CD4-positive, alpha-beta T cell (primary cell): ENCODE data around the gene SMAD4. TPM values are rescaled to one million over a fixed set of nuclear protein-coding genes. Genes with fewer than 3 reads are reported as not detected.

Experiments used
- ATAC-seq: fragments of 200-7000 bp; cut with Tn5 transposase; one replicate; pipeline ENCODE4 v1.10.0; 2022; ENCODE audit warnings: mild to moderate bottlenecking; ENCODE audit not compliant: poor library complexity
- CTCF ChIA-PET: fragments of 350-600 bp; sonication (Branson Sonifier 250); formaldehyde crosslinking; loops from one replicate; lab custom pipeline; 2021; ENCODE audit warnings: antibody characterized with exemption, inconsistent platforms; lab: Charles Lee
- POLR2A ChIA-PET: fragments of 350-600 bp; sonication (Branson Sonifier 250); formaldehyde crosslinking; loops from one replicate; lab custom pipeline; 2021; ENCODE audit warnings: antibody characterized with exemption, inconsistent platforms; lab: Charles Lee
- DNase-seq, 14 experiments: peaks; one replicate each; pipeline ENCODE4 v3.0.0-alpha.2; 2013 to 2020; ENCODE audit warnings: mixed read lengths in 2 of 14
- H3K27ac ChIP-seq, 2 donors: one replicate each; pipeline versions ENCODE4 v1.5.1 to v1.7.0; 2013; ENCODE audit warnings: low read length in 2 of 2, low read depth in 1 of 2, mild to moderate bottlenecking in 1 of 2
- H3K27me3 ChIP-seq, 2 experiments: 1 replicate in 1 of 2; 2 replicates in 1 of 2; pipeline versions ENCODE4 v1.6.1 to v1.7.0; 2013; ENCODE audit warnings: low read length in 2 of 2, control low read depth in 1 of 2, mild to moderate bottlenecking in 1 of 2, moderate library complexity in 1 of 2; ENCODE audit not compliant: insufficient read depth in 2 of 2, control insufficient read depth in 1 of 2
- H3K36me3 ChIP-seq: one replicate; pipeline ENCODE4 v1.6.1; 2013; ENCODE audit warnings: low read length, control low read depth; ENCODE audit not compliant: insufficient read depth
- H3K4me1 ChIP-seq: one replicate; pipeline ENCODE4 v1.6.1; 2013; ENCODE audit warnings: low read length, control low read depth; ENCODE audit not compliant: insufficient read depth
- H3K4me3 ChIP-seq: one replicate; pipeline ENCODE4 v1.5.1; 2013; ENCODE audit warnings: mild to moderate bottlenecking, low read length, moderate library complexity
- H3K9me3 ChIP-seq, 2 experiments: 1 replicate in 1 of 2; 2 replicates in 1 of 2; pipeline versions ENCODE4 v1.6.1 to v1.7.0; 2013; ENCODE audit warnings: low read length in 2 of 2, mild to moderate bottlenecking in 2 of 2, control low read depth in 1 of 2, moderate library complexity in 1 of 2; ENCODE audit not compliant: control insufficient read depth in 1 of 2, insufficient read depth in 1 of 2
- H3K27ac Mint-ChIP-seq: one replicate; pipeline ENCODE4 v1.8.0; 2020; ENCODE audit warnings: mixed read lengths
- H3K27me3 Mint-ChIP-seq: one replicate; pipeline ENCODE4 v1.8.0; 2021; ENCODE audit warnings: mixed read lengths
- H3K36me3 Mint-ChIP-seq: one replicate; pipeline ENCODE4 v1.8.0; 2021; ENCODE audit warnings: low read depth, mixed read lengths
- H3K4me1 Mint-ChIP-seq: one replicate; pipeline ENCODE4 v1.8.0; 2021; ENCODE audit warnings: low read depth, mixed read lengths
- H3K4me3 Mint-ChIP-seq: one replicate; pipeline ENCODE4 v1.8.0; 2020; ENCODE audit warnings: mild to moderate bottlenecking, mixed read lengths
- H3K9me3 Mint-ChIP-seq: one replicate; pipeline ENCODE4 v1.8.0; 2020; ENCODE audit warnings: mixed read lengths
- intact Hi-C, 2 experiments: fragments of 100-400 bp; cut with DNase I in 1 of 2; cut with micrococcal nuclease in 1 of 2; formaldehyde crosslinking; loops; one replicate each; pipeline versions ENCODE4 v1.15.1 to v1.9.0; 2023 to 2025; cut with DNase I, micrococcal nuclease
- total RNA-seq, 174 experiments: library from RNA in 2 of 174; stranded (reverse) in 2 of 174; gene quantifications; one replicate each; pipeline ENCODE4 v1.2.3 and lab custom pipeline; 2021 to 2026
- TF ChIP-seq, protein P1 (sequence below): fragments of 200-600 bp; IDR thresholded peaks from one replicate; pipeline ENCODE4 v1.8.0; 2022; ENCODE audit warnings: antibody characterized with exemption, mild to moderate bottlenecking

The SMAD4 gene
- total RNA-seq, 2 experiments from 2014 or later: 82.0 to 82.9 TPM

DNA sequence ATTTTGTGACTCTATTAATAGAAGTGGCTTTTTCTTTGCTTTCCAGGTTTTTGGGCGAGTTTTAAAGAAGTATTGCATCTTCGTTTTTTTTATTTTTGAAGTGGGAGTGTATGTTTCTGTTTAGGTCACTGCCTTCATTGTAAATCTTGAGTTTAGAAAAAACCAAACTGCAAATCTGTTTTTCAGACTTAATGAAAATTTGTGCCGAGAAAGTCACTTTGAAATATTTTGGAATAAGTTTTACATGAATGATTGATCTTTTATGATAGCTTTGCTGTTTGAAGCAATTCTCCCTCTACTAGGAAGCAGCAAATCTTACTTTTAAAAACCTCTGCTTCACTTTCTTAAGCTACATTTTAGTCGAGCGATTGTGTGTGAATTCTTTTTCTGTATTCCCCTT is 2.2 kb downstream of the SMAD4 start:
- no peak for DNase-seq
- Histone ChIP-seq H3K27me3 (no peaks in the 10 kb centered on the region), H3K27ac (no peak overlapping the region), H3K9me3 (no peaks in the 10 kb centered on the region), H3K4me1 (peaks cover 43% of the 10 kb centered on the region), H3K36me3 (no peaks in the 10 kb centered on the region), H3K4me3 (peak overlapping the region; percentile 77)
- ChIA-PET CTCF (interaction anchor here (1.0 to 1.4 kb wide), 3 partner anchors 10 to 19 kb away, joined by 3 to 5 read pairs (median 4); no protein-coding TSS in a partner anchor), POLR2A (interaction anchor here (1.5 to 4.2 kb wide), 2 partner anchors 64 to 154 kb away, joined by 4 to 107 read pairs; partner anchors contain the start of genes ELAC1 and ME2)
- H3K27ac Mint-ChIP-seq: peak overlapping the region; percentile 99
- peaks cover 84% of the 10 kb centered on the region for H3K4me1 Mint-ChIP-seq
- ATAC-seq: no peak
- H3K4me3 Mint-ChIP-seq: peak overlapping the region; percentile 100
- intact Hi-C loops: loop anchor here (2.0 to 10.0 kb wide), 3 partner anchors 155 to 747 kb away; partner anchors contain the start of genes CXXC1 (in 1 of the 2), MBD1 (in 1 of the 2), ME2 (in 1 of the 2) and MEX3C (in 1 of the 2)
- peaks cover 71% of the 10 kb centered on the region for H3K36me3 Mint-ChIP-seq
- no peaks in the 10 kb centered on the region for H3K9me3 Mint-ChIP-seq
- TF ChIP-seq, protein P1, sequence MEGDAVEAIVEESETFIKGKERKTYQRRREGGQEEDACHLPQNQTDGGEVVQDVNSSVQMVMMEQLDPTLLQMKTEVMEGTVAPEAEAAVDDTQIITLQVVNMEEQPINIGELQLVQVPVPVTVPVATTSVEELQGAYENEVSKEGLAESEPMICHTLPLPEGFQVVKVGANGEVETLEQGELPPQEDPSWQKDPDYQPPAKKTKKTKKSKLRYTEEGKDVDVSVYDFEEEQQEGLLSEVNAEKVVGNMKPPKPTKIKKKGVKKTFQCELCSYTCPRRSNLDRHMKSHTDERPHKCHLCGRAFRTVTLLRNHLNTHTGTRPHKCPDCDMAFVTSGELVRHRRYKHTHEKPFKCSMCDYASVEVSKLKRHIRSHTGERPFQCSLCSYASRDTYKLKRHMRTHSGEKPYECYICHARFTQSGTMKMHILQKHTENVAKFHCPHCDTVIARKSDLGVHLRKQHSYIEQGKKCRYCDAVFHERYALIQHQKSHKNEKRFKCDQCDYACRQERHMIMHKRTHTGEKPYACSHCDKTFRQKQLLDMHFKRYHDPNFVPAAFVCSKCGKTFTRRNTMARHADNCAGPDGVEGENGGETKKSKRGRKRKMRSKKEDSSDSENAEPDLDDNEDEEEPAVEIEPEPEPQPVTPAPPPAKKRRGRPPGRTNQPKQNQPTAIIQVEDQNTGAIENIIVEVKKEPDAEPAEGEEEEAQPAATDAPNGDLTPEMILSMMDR: no peak
- H3K27me3 Mint-ChIP-seq: no peaks in the 10 kb centered on the region

DNA sequence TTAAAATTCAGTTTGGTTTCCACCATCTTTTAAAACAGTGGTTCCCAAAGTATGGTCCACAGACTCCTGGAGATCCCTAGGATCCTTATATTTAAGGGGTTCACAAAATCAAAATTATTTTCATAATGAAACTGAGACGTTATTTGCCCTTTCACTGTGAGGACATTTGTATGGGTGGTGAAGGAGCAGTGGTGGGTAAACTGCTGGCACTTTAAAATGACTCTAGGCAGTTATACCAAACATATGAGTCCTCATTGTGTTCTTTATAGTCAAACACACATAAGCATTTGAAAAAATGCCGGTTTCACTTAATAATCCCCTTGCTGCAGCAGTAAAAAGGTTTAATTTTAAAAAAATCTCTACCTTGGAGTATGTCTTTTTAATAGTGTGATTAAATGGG is 7.2 kb downstream of the SMAD4 start:
- intact Hi-C loops: loop anchor here in 1 of 2 experiments (10.0 kb wide), 1 partner anchor 752 kb away; the partner anchor contains the start of genes CXXC1 and MBD1
- H3K36me3 ChIP-seq: no peaks in the 10 kb centered on the region
- peak overlapping the region; percentile 9 for H3K4me3 Mint-ChIP-seq
- no peaks in the 10 kb centered on the region for H3K9me3 ChIP-seq
- no peak for DNase-seq
- no peaks in the 10 kb centered on the region for H3K9me3 Mint-ChIP-seq
- peak overlapping the region; percentile 57 for H3K27ac Mint-ChIP-seq
- no peaks in the 10 kb centered on the region for H3K27me3 Mint-ChIP-seq
- ATAC-seq: no peak
- H3K36me3 Mint-ChIP-seq: peaks cover 40% of the 10 kb centered on the region
- H3K4me1 ChIP-seq: peaks cover 56% of the 10 kb centered on the region
- ChIA-PET POLR2A (no interaction called here), CTCF (interaction anchor here (2.7 kb wide), 1 partner anchor 14 kb away, joined by 12 read pairs; no protein-coding TSS in a partner anchor)
- H3K4me1 Mint-ChIP-seq: peaks cover 98% of the 10 kb centered on the region
- TF ChIP-seq, protein P1: no peak
- no peak overlapping the region for H3K4me3 ChIP-seq
- H3K27me3 ChIP-seq: no peaks in the 10 kb centered on the region
- no peak overlapping the region for H3K27ac ChIP-seq

DNA sequence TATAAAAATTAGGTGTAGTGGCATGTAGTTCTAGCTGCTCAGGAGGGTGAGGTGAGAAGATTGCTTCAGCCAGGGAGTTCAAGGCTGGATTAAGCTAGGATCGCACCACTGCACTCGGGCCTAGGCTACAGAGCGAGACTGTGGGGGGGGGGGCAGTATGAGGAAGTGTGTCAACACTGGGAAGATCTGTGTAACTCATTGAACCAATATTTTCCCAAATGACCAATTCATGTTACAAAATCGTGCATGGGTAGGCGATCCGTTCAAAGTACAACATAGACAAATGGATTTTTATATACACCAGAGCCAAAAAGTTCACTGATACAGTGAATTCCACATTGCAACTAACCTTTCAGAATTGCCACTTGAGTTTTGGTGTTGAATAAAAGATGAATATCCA is 8.1 kb downstream of the SMAD4 start:
- ChIA-PET CTCF (interaction anchor here (0.7 to 2.7 kb wide), 2 partner anchors 13 to 91 kb away, joined by 3 to 12 read pairs; no protein-coding TSS in a partner anchor), POLR2A (interaction anchor here (1.5 to 4.8 kb wide), 2 partner anchors 8 to 70 kb away, joined by 7 to 46 read pairs; partner anchors contain the start of genes ELAC1 and SMAD4)
- Mint-ChIP-seq H3K4me1 (peaks cover 98% of the 10 kb centered on the region), H3K27me3 (no peaks in the 10 kb centered on the region), H3K36me3 (peaks cover 31% of the 10 kb centered on the region), H3K4me3 (peak overlapping the region; percentile 9), H3K9me3 (no peaks in the 10 kb centered on the region), H3K27ac (peak overlapping the region; percentile 57)
- intact Hi-C loops: loop anchor here in 1 of 2 experiments (10.0 kb wide), 1 partner anchor 753 kb away; the partner anchor contains the start of genes CXXC1 and MBD1
- H3K27ac ChIP-seq: no peak overlapping the region
- ATAC-seq: no peak
- no peaks in the 10 kb centered on the region for H3K27me3 ChIP-seq
- H3K9me3 ChIP-seq: no peaks in the 10 kb centered on the region
- H3K4me3 ChIP-seq: no peak overlapping the region
- TF ChIP-seq, protein P1: no peak
- H3K4me1 ChIP-seq: peaks cover 60% of the 10 kb centered on the region
- DNase-seq: no peak
- no peaks in the 10 kb centered on the region for H3K36me3 ChIP-seq
